Fibroblast of pulmonary artery (primary cell): ENCODE measurements around the gene SKA2.

ENCODE experiments used
- DNase-seq: peaks from one replicate; pipeline ENCODE4 v3.0.0-alpha.2; 2010; ENCODE audit warnings: low read depth
- H3K4me3 ChIP-seq: replicated peaks from 2 replicates; pipeline ENCODE4 v1.5.1; 2011; ENCODE audit warnings: low read depth, mild to moderate bottlenecking, control low read depth, low read length, moderate library complexity
- CTCF ChIP-seq: IDR thresholded peaks from 2 replicates; pipeline ENCODE4 v1.5.1; 2011; ENCODE audit warnings: mild to moderate bottlenecking, control low read depth, low read length, inconsistent platforms; ENCODE audit errors: missing control alignments

Gene SKA2

GRCh38 chr17:59084154-59084553 lies 70.8 kb downstream of the SKA2 start:
- DNase-seq = no peak
- no peak for TF ChIP-seq CTCF
- no peak overlapping the region for H3K4me3 ChIP-seq

- no peak overlapping the region for H3K4me3 ChIP-seq
- TF ChIP-seq CTCF = no peak
- peak; percentile 82 for DNase-seq
Measured at GRCh38 chr17:59074494-59074893, 80.5 kb downstream of the SKA2 start.

GRCh38 chr17:59073972-59074371 lies 81.0 kb downstream of the SKA2 start:
- DNase-seq = peak; percentile 37
- TF ChIP-seq CTCF = no peak

GRCh38 chr17:59069856-59070255 lies 85.1 kb downstream of the SKA2 start:
- H3K4me3 ChIP-seq = no peak overlapping the region
- no peak for DNase-seq
- TF ChIP-seq CTCF = no peak

More at GRCh38 chr17:59073972-59074371, 81.0 kb downstream of the SKA2 start:
- H3K4me3 ChIP-seq = no peak overlapping the region

- DNase-seq = no peak
- no peak overlapping the region for H3K4me3 ChIP-seq
- TF ChIP-seq CTCF = no peak
Measured at GRCh38 chr17:59067756-59068155, 87.2 kb downstream of the SKA2 start.

- DNase-seq = no peak
Measured at GRCh38 chr17:59067340-59067739, 87.6 kb downstream of the SKA2 start.

More at GRCh38 chr17:59067340-59067739, 87.6 kb downstream of the SKA2 start:
- H3K4me3 ChIP-seq = no peak overlapping the region
- TF ChIP-seq CTCF = no peak
